GM12878 (cell line): Measurements from ENCODE around the gene OR10G3. TPM values are rescaled to one million over a fixed set of nuclear protein-coding genes. Genes with fewer than 3 reads are reported as not detected.
A peak's percentile ranks its signal among the peaks of the same experiment; 100 is the strongest.

Experiments used
- ASH2L ChIP-seq: fragments of 300-600, 200-600 bp; sonication (generic); IDR thresholded peaks from 2 replicates; pipeline ENCODE4 v1.6.1; 2017; ENCODE audit warnings: low read depth, mild to moderate bottlenecking, borderline replicate concordance
- BMI1 ChIP-seq: fragments of 450-650 bp; IDR thresholded peaks from 2 replicates; pipeline ENCODE4 v1.6.1; 2016; ENCODE audit warnings: mild to moderate bottlenecking, moderate library complexity, borderline replicate concordance
- BRCA1 ChIP-seq: IDR thresholded peaks from 2 replicates; pipeline ENCODE4 v1.6.1; 2011; ENCODE audit warnings: low read depth, low read length, improper control_type of control experiment
- CEBPB ChIP-seq, 2 experiments: fragments of 150-350 bp in 1 of 2; IDR thresholded peaks; 2 replicates each; pipeline ENCODE4 v1.6.1; 2012 to 2014; ENCODE audit warnings: low read depth in 2 of 2, low read length in 2 of 2, borderline replicate concordance in 1 of 2, inconsistent platforms in 1 of 2
- CHD4 ChIP-seq: fragments of 200-600 bp; sonication (generic); IDR thresholded peaks from 2 replicates; pipeline ENCODE4 v1.6.1; 2016; ENCODE audit warnings: mild to moderate bottlenecking
- CREM ChIP-seq: IDR thresholded peaks from 2 replicates; pipeline ENCODE4 v1.6.1; 2014; ENCODE audit warnings: antibody characterized with exemption, low read depth
- DPF2 ChIP-seq: fragments of 450-650 bp; IDR thresholded peaks from 2 replicates; pipeline ENCODE4 v1.6.1; 2017; ENCODE audit warnings: mild to moderate bottlenecking
- E2F8 ChIP-seq: fragments of 450-650 bp; IDR thresholded peaks from 2 replicates; pipeline ENCODE4 v1.6.1; 2018; ENCODE audit warnings: mild to moderate bottlenecking, low read depth, moderate library complexity; ENCODE audit not compliant: partially characterized antibody
- EED ChIP-seq: sonication (generic); IDR thresholded peaks from 2 replicates; pipeline ENCODE4 v1.6.1; 2016; ENCODE audit warnings: antibody characterized with exemption, low read depth
- FOXM1 ChIP-seq: IDR thresholded peaks from 2 replicates; pipeline ENCODE4 v1.6.1; 2012; ENCODE audit warnings: low read depth, mild to moderate bottlenecking, inconsistent platforms, low read length, moderate library complexity
- HSF1 ChIP-seq: fragments of 150-350 bp; IDR thresholded peaks from 2 replicates; pipeline ENCODE4 v1.6.1; 2014; ENCODE audit warnings: mild to moderate bottlenecking, low read depth, low read length
- JUNB ChIP-seq: IDR thresholded peaks from 2 replicates; pipeline ENCODE4 v1.6.1; 2016; ENCODE audit warnings: antibody characterized with exemption, mild to moderate bottlenecking
- KAT2A ChIP-seq: conservative IDR thresholded peaks from 2 replicates; pipeline ENCODE4 v1.6.1; 2011; ENCODE audit warnings: low read depth, low read length; ENCODE audit not compliant: control insufficient read depth
- KLF5 ChIP-seq: fragments of 450-650 bp; IDR thresholded peaks from 2 replicates; pipeline ENCODE4 v1.6.1; 2014; ENCODE audit warnings: mild to moderate bottlenecking; ENCODE audit not compliant: partially characterized antibody
- MEF2A ChIP-seq: IDR thresholded peaks from 2 replicates; pipeline ENCODE4 v1.6.1; 2011; ENCODE audit warnings: low read depth, mild to moderate bottlenecking, low read length, moderate library complexity; ENCODE audit not compliant: insufficient read depth
- NBN ChIP-seq: fragments of 450-650 bp; IDR thresholded peaks from 2 replicates; pipeline ENCODE4 v1.6.1; 2016
- NFYA ChIP-seq: IDR thresholded peaks from 2 replicates; pipeline ENCODE4 v1.6.1; 2011; ENCODE audit warnings: low read depth, mild to moderate bottlenecking, low read length, improper control_type of control experiment, borderline replicate concordance
- NR2C1 ChIP-seq: fragments of 450-650 bp; IDR thresholded peaks from 2 replicates; pipeline ENCODE4 v1.6.1; 2017; ENCODE audit warnings: antibody characterized with exemption, mild to moderate bottlenecking, moderate library complexity
- NR2C2 ChIP-seq: IDR thresholded peaks from 2 replicates; pipeline ENCODE4 v1.6.1; 2011; ENCODE audit warnings: borderline replicate concordance, low read depth; ENCODE audit not compliant: control insufficient read depth, insufficient read length
- NR2F1 ChIP-seq: fragments of 450-650 bp; conservative IDR thresholded peaks from 2 replicates; pipeline ENCODE4 v1.6.1; 2017; ENCODE audit warnings: mild to moderate bottlenecking
- POLR2A ChIP-seq: IDR thresholded peaks from 2 replicates; pipeline ENCODE4 v1.6.1; 2011; ENCODE audit warnings: low read depth, mild to moderate bottlenecking, low read length
- RAD21 ChIP-seq: IDR thresholded peaks from 2 replicates; pipeline ENCODE4 v1.6.1; 2011; ENCODE audit warnings: mild to moderate bottlenecking, low read depth, low read length, moderate library complexity; ENCODE audit not compliant: insufficient read depth
- RAD51 ChIP-seq: fragments of 450-650 bp; IDR thresholded peaks from 2 replicates; pipeline ENCODE4 v1.6.1; 2016; ENCODE audit warnings: moderate library complexity, mild to moderate bottlenecking, inconsistent platforms
- RCOR1 ChIP-seq: conservative IDR thresholded peaks from 2 replicates; pipeline ENCODE4 v1.6.1; 2012; ENCODE audit warnings: low read depth, low read length, improper control_type of control experiment
- USF1 ChIP-seq: IDR thresholded peaks from 2 replicates; pipeline ENCODE4 v1.6.1; 2011; ENCODE audit warnings: borderline replicate concordance, low read depth, mild to moderate bottlenecking, moderate library complexity, mixed read lengths, low read length; ENCODE audit not compliant: insufficient read depth; ENCODE audit errors: extremely low read length
- USF2 ChIP-seq: IDR thresholded peaks from 2 replicates; pipeline ENCODE4 v1.6.1; 2011; ENCODE audit warnings: low read depth, low read length, improper control_type of control experiment, borderline replicate concordance
- ZNF622 ChIP-seq: fragments of 450-650 bp; IDR thresholded peaks from 2 replicates; pipeline ENCODE4 v1.6.1; 2017; ENCODE audit warnings: mild to moderate bottlenecking, inconsistent platforms
- polyA plus RNA-seq, 11 experiments: library from polyadenylated mRNA; depleted of rRNA in 4 of 11; unstranded in 6 of 11; stranded (reverse) in 5 of 11; fragments of >200 nt; fragmentation: Nextera tagmentation in 4 of 11; fragmentation: Illumina TruSeq in 1 of 11; extraction: Ambion mirVana in 4 of 11; extraction: Trizol in 1 of 11; gene quantifications; 1 replicate in 1 of 11; 2 replicates in 10 of 11; pipeline versions ENCODE4 v1.2.1 to v1.2.3, GENCODE V29; 2011 to 2016; ENCODE audit warnings: inconsistent platforms in 2 of 11, missing spikeins in 2 of 11, low read depth in 1 of 11
- total RNA-seq, 4 experiments: library from RNA; depleted of rRNA in 3 of 4; stranded (reverse); fragments of >200 nt in 3 of 4; fragmentation: Illumina TruSeq in 1 of 4; extraction: Trizol in 1 of 4; gene quantifications; 2 replicates each; pipeline versions ENCODE4 v1.2.1 to v1.2.3, GENCODE V29; 2013 to 2021

The OR10G3 gene
- total and polyA plus RNA-seq, 10 of the 15 experiments (the other 5 are each of a cell fraction or from before 2014, with no cell fraction given): not detected

DNA sequence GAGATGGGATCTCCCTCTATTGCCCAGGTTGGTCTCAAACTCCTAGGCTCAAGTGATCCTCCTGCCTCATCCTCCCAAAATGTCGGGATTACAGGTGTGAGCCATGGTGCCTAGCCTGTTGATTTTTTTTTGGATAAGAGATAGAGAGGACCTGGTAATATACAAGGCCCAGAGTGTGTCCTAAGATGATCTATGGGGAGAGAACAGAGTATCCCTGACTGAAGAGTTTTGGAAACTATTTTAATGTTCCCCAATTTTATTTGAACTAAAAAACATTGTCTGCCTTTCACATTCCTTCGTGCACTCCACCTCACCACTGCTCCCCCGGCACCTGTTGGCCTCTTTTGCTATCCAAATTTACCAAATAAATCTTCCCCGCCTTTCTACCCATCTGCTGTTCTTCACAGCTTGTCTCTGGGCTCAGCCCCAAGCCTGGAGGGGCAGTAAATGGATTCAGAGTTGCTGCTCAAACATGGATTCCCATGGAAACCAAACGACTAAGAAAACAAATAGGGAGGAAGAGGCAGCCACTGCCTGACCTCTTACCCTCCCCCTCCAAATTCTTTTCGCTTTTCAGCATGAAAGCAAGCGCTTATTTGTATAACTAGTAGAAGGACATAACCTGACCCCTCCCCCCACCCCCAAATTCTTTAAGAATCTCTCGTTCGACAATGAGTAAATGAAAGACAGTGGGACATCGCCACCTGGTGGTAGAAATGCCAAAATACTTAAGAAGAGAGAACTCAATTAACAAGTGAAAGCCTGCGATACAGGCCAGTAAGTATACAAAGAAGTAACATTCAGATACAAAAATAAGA lies 22.6 kb downstream of the OR10G3 start (continued):
- TF ChIP-seq NR2C2 (no peak), BMI1 (peak; percentile 40; the same call in 1 of the 2 replicates), MEF2A (no peak), CEBPB (IDR thresholded peaks at IDR 0.05; ENCODE audit: borderline replicate concordance in 1 of 2, low read depth in 2 of 2, low read length in 2 of 2) (no peak), JUNB (no peak), KLF5 (no peak), ZNF622 (no peak), DPF2 (no peak), FOXM1 (0 out of 2 replicates have a peak, but pooled peaks have one; percentile 36), NFYA (no peak), KAT2A (no peak), NBN (no peak), USF1 (no peak), NR2F1 (peak; percentile 80), BRCA1 (no peak), RAD51 (no peak), CHD4 (no peak), HSF1 (no peak), USF2 (no peak), CREM (no peak), E2F8 (no peak), NR2C1 (no peak), EED (no peak), RAD21 (peak; percentile 92), POLR2A (no peak), ASH2L (no peak), RCOR1 (no peak)
